Activated T-cell treated with anti-CD3 and anti-CD28 coated beads, Interleukin-2, amount 50 U/mL, for 72 hours (primary cell): ENCODE measurements around the gene WIPF2. TPM values are rescaled to one million over a fixed set of nuclear protein-coding genes. Genes with fewer than 3 reads are reported as not detected.

ENCODE experiments used
- ATAC-seq, 2 donors: fragments of 150-1000 bp; cut with Tn5 transposase; replicated peaks in 1 of 2; 2 replicates each; pipeline ENCODE4 v1.10.0; 2021; ENCODE audit warnings: moderate library complexity in 2 of 2, mild to moderate bottlenecking in 1 of 2
- DNase-seq, 2 donors: peaks; one replicate each; pipeline ENCODE4 v3.0.0; 2021 to 2022; ENCODE audit warnings: mixed read lengths in 1 of 2
- H3K27ac Mint-ChIP-seq: one replicate; pipeline ENCODE4 v1.8.0; 2022; ENCODE audit warnings: mild to moderate bottlenecking, moderate library complexity, mixed read lengths
- H3K27me3 Mint-ChIP-seq: one replicate; pipeline ENCODE4 v1.8.0; 2022; ENCODE audit warnings: low read depth, mixed read lengths
- H3K36me3 Mint-ChIP-seq, 2 donors: one replicate each; pipeline ENCODE4 v1.8.0; 2022; ENCODE audit warnings: mixed read lengths in 2 of 2, mild to moderate bottlenecking in 1 of 2; ENCODE audit not compliant: insufficient read depth in 2 of 2
- H3K4me1 Mint-ChIP-seq: one replicate; pipeline ENCODE4 v1.8.0; 2022; ENCODE audit warnings: low read depth, mixed read lengths
- H3K4me3 Mint-ChIP-seq, 2 donors: one replicate each; pipeline ENCODE4 v1.8.0; 2022; ENCODE audit warnings: mild to moderate bottlenecking in 2 of 2, mixed read lengths in 2 of 2, moderate library complexity in 2 of 2
- H3K9me3 Mint-ChIP-seq, 2 donors: one replicate each; pipeline ENCODE4 v1.8.0; 2022; ENCODE audit warnings: mixed read lengths in 2 of 2
- total RNA-seq, 2 donors: library from RNA; stranded (reverse); gene quantifications; one replicate each; pipeline ENCODE4 v1.2.3, GENCODE V29; 2022

WIPF2 gene
- total RNA-seq, 2 donors from 2014 or later, result 31.5 to 35.5 TPM

DNA sequence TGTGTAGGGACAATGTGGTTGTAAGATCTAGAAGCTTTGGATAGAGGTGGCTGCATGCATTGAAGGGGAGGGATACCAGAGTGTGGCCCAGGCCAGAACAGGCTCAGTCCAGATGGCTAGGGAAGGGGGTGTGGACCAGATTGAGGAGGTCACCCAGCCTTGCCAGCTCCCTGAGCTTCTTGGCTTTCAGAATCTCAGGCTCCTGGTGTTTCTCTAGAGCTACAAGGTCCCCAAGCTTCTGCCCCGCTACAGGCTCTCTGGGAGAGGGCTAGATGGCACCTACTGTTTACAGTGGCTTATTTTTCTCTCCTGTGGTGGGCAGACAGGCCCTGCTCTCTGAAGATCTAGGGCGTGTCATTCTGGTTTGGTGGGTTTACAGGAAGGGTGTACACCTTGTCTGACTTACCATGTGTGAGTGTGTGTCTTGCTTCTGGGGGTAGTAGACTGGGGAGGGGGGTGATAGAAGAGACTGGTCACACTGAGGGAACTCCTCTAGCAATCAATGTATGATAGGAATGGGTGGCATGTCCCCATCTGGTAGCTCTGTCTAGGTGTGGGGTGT, 90.9 kb downstream of the WIPF2 start:
- H3K4me3 Mint-ChIP-seq, result peak overlapping the region in 1 of 2 donors; percentile 13
- peaks cover 21% of the 10 kb centered on the region for H3K4me1 Mint-ChIP-seq
- no peaks in the 10 kb centered on the region for H3K9me3 Mint-ChIP-seq
- peak overlapping the region; percentile 22 for H3K27ac Mint-ChIP-seq
- no peak for DNase-seq
- no peaks in the 10 kb centered on the region for H3K36me3 Mint-ChIP-seq
- H3K27me3 Mint-ChIP-seq, result no peaks in the 10 kb centered on the region
- no peak for ATAC-seq

DNA sequence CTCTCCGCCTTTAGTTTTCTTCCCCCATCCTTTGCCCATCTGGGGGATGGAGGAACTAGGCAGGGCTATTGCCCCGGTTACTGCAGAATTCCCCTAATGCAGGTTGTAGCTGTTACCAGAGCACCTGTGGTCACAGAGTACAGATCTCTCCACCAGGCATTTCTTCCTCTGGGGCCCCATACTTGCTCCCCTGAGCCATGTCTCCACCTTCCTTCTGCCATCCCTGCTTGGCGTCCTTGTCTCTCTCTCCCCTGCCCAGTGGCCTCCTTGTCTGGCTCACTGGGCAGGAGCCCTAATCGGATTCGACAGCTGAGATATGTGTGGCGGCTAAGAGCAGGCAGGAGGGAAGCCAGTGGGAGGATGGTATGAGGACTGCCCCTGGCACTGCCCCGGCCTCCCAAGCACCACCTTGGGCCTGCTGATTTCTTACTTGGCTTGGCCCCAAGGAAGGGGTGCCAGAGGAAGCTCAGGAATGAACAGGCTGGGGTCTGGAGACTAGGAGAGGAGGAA, 91.8 kb downstream of the WIPF2 start:
- no peak overlapping the region for H3K4me3 Mint-ChIP-seq
- H3K9me3 Mint-ChIP-seq, result no peaks in the 10 kb centered on the region
- no peak overlapping the region for H3K27ac Mint-ChIP-seq
- ATAC-seq (no peak), DNase-seq (no peak)
- H3K36me3 Mint-ChIP-seq, result no peaks in the 10 kb centered on the region
- peaks cover 31% of the 10 kb centered on the region for H3K4me1 Mint-ChIP-seq
- no peaks in the 10 kb centered on the region for H3K27me3 Mint-ChIP-seq

DNA sequence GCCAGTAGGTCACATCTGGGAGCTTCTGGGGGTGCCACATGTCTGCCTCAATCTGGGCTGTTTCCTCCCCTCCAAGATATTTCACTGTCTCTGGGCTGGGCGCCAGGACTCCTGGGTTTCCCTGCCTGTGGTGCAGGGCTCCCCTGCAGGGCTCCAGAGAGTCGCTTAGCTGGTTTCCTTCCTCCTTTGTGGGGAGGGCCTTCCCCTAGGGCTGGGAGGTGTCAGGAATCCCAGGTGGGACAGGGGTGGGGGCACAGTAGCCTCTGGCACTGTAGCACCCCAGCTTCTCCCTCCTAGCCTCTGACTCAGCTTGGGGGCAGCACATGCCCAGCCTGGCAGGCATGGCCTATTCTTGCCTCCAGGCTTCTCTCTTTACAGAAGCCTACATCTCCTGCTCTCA, 92.5 kb downstream of the WIPF2 start:
- no peak for ATAC-seq
- no peaks in the 10 kb centered on the region for H3K9me3 Mint-ChIP-seq
- DNase-seq, result no peak
- no peaks in the 10 kb centered on the region for H3K27me3 Mint-ChIP-seq
- no peaks in the 10 kb centered on the region for H3K36me3 Mint-ChIP-seq
- H3K4me3 Mint-ChIP-seq, result peak overlapping the region; percentile 22 to 25
- H3K27ac Mint-ChIP-seq, result peak overlapping the region; percentile 27
- peaks cover 37% of the 10 kb centered on the region for H3K4me1 Mint-ChIP-seq

DNA sequence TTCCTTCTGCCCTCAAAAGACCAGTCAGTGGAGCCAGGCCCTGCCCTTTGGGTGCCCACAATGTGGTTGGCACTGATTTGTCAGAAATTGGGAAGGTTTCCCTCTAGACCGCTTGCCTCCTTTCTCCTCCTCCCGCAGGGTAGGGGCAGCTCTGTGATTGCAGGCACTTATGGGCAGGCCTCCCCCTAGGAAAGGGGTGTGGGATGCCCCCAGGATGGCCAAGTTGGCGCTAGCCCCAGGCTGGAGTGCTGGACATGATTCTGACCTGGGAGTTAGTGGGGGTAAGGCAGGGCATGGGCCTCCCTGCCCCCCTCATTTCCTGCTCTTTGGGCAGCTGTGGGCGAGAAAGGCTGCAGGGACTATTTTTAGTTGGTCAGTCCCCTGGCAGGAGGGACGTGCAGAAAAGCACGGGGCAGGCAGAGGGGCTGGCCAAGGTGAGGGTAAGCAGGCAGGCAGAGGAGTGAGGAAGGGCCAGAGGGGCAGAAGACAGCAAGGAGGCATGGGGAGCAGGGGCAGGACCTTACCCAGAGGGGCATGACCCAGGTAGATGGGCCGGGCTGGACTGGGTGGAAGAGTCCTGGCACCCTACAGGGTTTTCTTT, 93.1 kb downstream of the WIPF2 start:
- Mint-ChIP-seq H3K36me3 (no peaks in the 10 kb centered on the region), H3K27ac (no peak overlapping the region), H3K4me3 (peak overlapping the region in 1 of 2 donors; percentile 22), H3K27me3 (no peaks in the 10 kb centered on the region), H3K9me3 (no peaks in the 10 kb centered on the region), H3K4me1 (peaks cover 40% of the 10 kb centered on the region)
- no peak for ATAC-seq
- no peak for DNase-seq

DNA sequence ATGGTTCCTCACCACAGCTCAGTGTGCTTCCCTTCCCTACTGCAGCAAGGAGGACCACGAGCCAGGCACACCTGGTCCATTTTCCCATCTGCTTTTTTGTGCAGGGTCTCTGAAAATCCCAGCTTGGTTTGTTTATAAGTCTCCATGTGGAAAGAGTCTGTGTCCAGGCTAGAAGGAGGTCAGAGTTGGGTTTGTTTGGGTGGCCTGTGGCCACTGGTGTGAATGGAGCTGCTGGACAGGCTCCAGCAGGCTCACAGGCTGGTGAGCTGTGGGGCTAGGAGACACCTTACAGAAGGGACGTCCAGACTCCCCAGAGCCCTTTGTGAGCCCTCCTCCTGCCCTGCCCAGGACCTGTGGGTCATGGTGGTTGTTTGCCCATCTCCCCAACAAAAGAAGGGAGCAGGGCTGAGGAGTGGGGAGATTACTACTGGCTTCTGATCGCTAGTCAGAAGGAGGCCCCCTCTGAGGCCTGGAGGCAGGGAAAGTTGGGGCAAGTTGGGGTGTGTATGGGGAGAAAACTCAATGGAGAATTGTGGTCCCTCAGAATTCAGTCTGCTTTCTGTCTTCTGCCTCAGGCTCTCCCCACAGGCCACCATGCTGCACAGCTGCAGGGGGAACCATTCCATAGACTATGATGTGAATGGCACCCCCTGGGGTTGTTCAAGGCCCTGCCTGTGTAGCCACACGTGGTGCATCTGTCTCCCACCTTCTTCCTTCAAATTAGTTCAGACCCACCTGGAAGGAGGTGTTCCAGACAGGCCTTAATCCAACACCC, 94.0 kb downstream of the WIPF2 start:
- H3K4me1 Mint-ChIP-seq, result peaks cover 48% of the 10 kb centered on the region
- ATAC-seq (no peak), DNase-seq (no peak)
- H3K27me3 Mint-ChIP-seq, result no peaks in the 10 kb centered on the region
- H3K27ac Mint-ChIP-seq, result no peak overlapping the region
- no peaks in the 10 kb centered on the region for H3K36me3 Mint-ChIP-seq
- H3K4me3 Mint-ChIP-seq, result no peak overlapping the region
- H3K9me3 Mint-ChIP-seq, result no peaks in the 10 kb centered on the region

DNA sequence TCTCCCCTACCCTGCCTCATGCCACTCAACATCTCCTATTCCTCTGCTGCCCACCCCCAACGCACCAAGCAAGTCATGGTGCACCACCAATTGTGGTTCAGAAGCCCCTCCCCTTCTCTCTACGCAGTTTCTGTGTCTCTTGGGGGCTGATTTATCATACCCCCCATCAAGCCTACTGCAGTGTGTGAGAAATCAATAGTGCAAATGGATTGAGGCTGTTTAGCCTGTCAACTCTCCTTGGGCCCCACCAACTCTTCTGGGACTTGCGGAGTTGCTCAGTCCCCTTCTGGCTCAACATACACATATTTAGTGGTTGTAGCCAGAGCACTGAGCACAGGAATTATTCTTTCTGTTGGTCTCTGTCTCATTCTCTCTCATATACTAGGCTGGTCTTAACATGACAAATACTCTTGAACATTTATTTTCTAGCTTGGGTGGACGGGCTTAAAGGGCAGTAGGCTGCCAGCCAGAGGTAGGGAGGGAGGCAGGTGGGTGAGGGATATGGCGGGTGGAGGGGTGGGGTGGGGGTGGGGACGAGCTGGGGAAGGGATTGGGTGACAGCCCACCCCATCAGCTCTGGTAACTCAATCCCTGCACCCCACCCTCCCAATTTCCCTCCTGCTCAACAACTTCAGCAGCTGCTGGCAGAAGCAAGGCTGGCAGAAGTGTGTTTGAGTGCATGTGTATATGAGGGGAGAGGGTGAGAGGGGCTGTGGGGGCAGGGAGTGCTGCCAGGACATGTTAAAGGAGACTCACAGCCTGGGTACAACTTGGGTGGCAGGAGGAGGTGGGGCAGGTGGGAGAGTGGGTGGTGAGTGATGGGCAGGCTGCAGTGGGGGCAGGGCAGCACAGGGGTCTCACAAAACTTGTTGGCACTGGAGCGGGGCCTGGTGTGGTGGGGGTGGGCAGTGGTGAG, 94.8 kb downstream of the WIPF2 start:
- Mint-ChIP-seq H3K36me3 (no peaks in the 10 kb centered on the region), H3K4me1 (peaks cover 54% of the 10 kb centered on the region), H3K4me3 (peak overlapping the region; percentile 61 to 72), H3K9me3 (no peaks in the 10 kb centered on the region), H3K27me3 (no peaks in the 10 kb centered on the region), H3K27ac (peak overlapping the region; percentile 66)
- DNase-seq (no peak), ATAC-seq (no peak)

DNA sequence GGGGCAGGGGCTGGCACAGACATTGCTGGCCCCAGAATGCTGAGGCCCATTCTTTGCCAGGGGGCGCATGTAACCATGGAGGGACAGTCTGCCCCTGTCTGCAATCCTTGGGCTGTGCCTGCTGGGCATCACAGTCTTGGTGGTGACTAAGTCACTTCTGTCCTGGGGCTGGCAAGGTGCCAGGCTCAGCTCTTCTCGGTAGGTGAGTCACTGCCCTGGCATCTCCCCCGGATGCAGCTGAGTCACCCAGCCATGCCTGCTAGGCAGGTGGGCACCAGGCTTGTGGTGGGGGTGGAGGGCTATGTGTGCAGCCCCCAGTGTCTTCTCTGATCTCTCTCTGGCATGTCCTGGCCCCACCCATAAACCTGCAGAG, 95.5 kb downstream of the WIPF2 start:
- Mint-ChIP-seq H3K9me3 (no peaks in the 10 kb centered on the region), H3K36me3 (no peaks in the 10 kb centered on the region), H3K27me3 (no peaks in the 10 kb centered on the region), H3K27ac (peak overlapping the region; percentile 66), H3K4me3 (peak overlapping the region; percentile 61 to 72), H3K4me1 (peaks cover 61% of the 10 kb centered on the region)
- ATAC-seq (peak; percentile 70 to 71), DNase-seq (peak; percentile 92 to 96)

DNA sequence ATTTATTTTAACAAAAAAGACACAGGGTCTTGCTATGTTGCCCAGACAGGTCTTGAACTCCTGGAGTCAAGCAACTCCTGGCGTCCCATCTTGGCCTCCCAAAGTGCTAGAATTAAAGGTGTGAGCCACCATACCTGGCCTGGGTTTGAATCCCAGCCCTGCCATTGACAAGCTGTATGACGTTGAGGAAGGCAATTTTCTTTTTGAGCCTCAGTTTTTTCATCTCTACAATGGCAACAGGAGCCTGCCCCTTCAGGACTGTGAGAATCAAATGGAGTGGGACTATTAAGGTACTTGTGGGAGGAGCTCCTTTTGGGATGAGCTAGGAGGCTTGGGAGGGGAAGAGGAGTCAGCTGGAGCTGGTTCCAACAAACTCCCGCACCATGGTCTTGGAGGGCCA, 96.1 kb downstream of the WIPF2 start:
- Mint-ChIP-seq H3K36me3 (no peaks in the 10 kb centered on the region), H3K27ac (no peak overlapping the region), H3K4me3 (no peak overlapping the region), H3K27me3 (no peaks in the 10 kb centered on the region), H3K9me3 (no peaks in the 10 kb centered on the region), H3K4me1 (peaks cover 67% of the 10 kb centered on the region)
- DNase-seq (no peak), ATAC-seq (no peak)

DNA sequence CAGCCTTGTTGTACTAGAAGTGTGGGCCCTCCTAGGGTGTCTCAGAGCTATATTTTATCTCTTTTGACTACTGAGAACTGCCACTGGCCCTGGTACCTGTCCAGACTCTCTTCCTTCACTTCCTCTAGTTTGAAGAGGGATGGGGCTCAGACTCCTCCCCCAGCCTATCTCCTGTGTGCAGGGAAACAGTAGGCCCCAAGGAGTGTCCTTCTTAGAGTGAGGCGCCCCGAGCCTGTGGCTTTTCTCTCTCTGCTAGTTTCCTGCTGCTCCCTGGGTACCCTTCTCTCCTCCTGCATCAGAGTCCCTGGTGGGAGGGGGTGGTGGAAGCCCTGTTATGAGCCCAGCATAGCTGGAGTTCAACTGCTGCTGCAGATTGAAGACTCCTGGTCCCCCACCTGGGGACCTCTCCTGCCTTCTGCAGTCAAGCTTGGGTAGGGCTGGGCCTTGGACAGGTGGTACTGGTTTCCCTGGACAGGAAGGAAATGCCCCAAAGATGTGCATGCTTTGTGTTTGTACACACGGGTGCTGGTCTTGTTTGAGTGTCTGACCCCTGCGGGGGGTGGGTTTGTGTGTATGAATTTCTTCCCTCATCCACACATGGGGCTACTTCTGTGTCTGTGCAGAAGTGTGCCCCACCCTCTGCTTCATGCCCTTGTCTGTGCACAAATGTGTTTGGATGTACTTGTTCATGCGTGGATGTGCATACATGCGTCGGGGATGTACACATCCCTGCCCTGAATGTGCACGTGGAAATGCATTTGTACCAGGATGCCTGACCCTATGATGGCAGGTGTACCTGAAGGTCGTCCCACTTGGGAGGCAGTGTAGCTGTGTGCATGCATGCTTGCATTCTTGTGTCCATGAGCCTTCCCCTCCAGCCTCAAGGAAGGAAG, 96.8 kb downstream of the WIPF2 start:
- Mint-ChIP-seq H3K27ac (no peak overlapping the region), H3K9me3 (no peaks in the 10 kb centered on the region), H3K4me3 (peak overlapping the region; percentile 6 to 27), H3K36me3 (no peaks in the 10 kb centered on the region), H3K27me3 (no peaks in the 10 kb centered on the region), H3K4me1 (peaks cover 74% of the 10 kb centered on the region)
- ATAC-seq (no peak), DNase-seq (no peak)

DNA sequence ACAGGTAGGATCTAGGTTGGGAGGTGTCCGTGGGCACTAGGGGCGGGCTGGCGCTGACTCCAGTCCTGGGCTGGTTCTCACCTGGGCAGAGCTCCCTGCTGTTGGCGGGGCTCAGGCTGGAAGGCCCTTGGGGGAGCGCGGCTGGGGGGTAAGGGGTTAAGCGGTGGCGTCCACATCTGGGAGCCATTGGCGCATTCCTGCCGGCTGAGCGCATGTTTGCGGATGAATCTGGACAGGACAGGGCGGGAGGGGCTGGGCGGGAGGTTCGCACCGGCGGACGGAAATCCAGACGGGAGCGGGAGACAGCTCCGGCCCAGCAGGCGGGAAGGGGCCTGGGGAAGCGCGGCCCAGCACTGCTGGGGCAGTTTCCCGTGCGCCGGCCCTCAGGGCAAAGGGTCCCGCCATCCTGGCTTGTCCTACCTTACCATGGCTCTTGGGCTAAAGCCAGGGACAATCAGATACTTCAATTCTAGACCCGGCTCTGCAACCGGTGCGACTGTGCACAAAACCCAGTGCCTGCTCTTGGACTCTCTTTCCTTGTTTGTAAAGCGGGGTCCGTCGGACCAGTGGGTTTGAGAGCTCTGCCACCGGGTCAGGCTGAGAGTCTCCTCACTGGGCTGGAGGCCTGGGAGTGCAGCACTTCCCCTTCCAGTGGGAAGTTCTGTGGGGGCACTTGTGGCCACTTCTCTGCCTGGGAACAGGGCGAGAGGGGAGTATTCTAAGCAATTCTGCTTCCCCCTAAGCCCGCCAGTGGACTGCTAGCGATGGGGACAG, 97.7 kb downstream of the WIPF2 start:
- H3K27ac Mint-ChIP-seq, result no peak overlapping the region
- H3K36me3 Mint-ChIP-seq, result no peaks in the 10 kb centered on the region
- no peak for ATAC-seq
- no peaks in the 10 kb centered on the region for H3K9me3 Mint-ChIP-seq
- DNase-seq, result no peak
- H3K4me3 Mint-ChIP-seq, result no peak overlapping the region
- no peaks in the 10 kb centered on the region for H3K27me3 Mint-ChIP-seq
- peaks cover 83% of the 10 kb centered on the region for H3K4me1 Mint-ChIP-seq

DNA sequence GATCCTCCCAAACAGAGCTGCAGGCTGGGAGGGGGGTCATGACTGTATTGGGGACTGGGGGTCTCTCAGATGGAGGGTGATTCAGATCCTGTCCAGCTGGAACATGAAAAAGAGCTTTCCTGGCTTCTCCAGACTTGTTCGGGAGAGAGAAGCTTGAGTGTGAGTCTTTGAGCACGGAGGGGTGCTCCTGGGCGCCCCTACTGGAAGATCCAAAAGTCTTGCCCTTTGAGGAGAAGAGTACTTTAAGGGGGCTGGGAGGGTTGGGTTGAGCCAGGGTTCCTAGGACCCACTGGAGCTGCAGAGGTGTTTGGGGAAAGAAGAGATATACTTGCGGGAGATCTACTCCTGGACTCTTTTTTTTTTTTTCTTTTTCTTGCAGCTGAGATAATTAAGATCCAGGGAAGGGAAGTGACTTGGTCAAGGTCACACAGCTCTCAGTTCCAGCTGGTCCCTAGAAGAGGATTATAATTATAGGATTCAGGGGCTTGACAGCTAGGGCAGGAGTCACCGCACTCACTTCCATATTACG, 98.3 kb downstream of the WIPF2 start:
- ATAC-seq (no peak), DNase-seq (peak in 1 of 2 donors; percentile 59)
- Mint-ChIP-seq H3K4me3 (peak overlapping the region; percentile 91 to 97), H3K9me3 (no peaks in the 10 kb centered on the region), H3K27ac (peak overlapping the region; percentile 88), H3K36me3 (peaks cover 0 to 2% of the 10 kb centered on the region in 2 donors), H3K27me3 (no peaks in the 10 kb centered on the region), H3K4me1 (peaks cover 89% of the 10 kb centered on the region)
